ENCODE measurements around the gene CHMP3.

GRCh38 chr2:86512892-86513291 is 50.4 kb downstream of the CHMP3 start:
- no peak for TF ChIP-seq CTCF (IDR thresholded peaks at IDR 0.05)
- TF ChIP-seq POLR2A (IDR thresholded peaks at IDR 0.05) = no peak
